Measurements from ENCODE around the gene CASQ2. TPM values are rescaled to one million over a fixed set of nuclear protein-coding genes. Genes with fewer than 3 reads are reported as not detected.

Gene CASQ2
- polyA plus RNA-seq, 2 of the 4 experiments (the other 2 are of a cell fraction) = not detected

DNA sequence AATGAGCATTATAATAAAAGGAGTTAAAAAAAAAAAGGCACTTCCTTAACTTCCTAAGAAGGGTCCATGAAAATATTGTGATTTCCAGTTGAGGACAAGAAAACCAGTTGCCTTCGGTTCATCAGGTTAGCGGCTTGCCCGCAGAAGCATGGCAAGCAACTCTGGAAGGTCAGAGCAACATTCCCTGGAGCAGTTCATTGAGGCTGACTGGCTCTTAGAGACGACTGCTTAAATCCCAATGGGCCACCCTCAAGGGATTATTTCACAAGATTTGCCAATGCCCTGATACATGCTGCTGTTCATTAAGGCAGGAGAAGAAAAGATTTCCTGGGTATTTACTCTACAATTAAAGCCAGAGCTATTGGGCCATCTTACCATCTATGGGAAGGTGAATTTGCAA, 29.0 kb upstream of the CASQ2 start:
- FAIRE-seq = no peak

GRCh38 chr1:115796897-115797296, 28.4 kb upstream of the CASQ2 start:
- H3K27ac ChIP-seq = no peak overlapping the region
- WGBS (ENCODE audit: missing lambda C conversion rate) = 40% methylated on average over 5 of the region's 5 CpGs
- no peaks in the 10 kb centered on the region for H3K9me3 ChIP-seq
- no peak for ATAC-seq
- POLR2A ChIA-PET = no interaction called here
- no peak overlapping the region for H3K4me3 ChIP-seq
- FAIRE-seq = no peak
- no peak for TF ChIP-seq KDM5A (IDR thresholded peaks at IDR 0.05)
- no peak for TF ChIP-seq RNF2 (IDR thresholded peaks at IDR 0.05; ENCODE audit: borderline replicate concordance, low read depth)
- TF ChIP-seq RAD21 (conservative IDR thresholded peaks at IDR 0.05 in 1 of 2, IDR thresholded peaks at IDR 0.05 in 1 of 2) = no peak
- CTCF ChIA-PET = interaction anchor here (1.1 kb wide), 1 partner anchor 224 kb away, joined by 4 read pairs; no protein-coding TSS in a partner anchor
- no peak for DNase-seq (ENCODE audit: low read depth in 1 of 2, low spot score in 1 of 2)
- no peaks in the 10 kb centered on the region for H3K4me1 ChIP-seq
- no peak overlapping the region for H3K4me2 ChIP-seq

More for the DNA sequence above, 29.0 kb upstream of the CASQ2 start:
- Histone ChIP-seq H3K4me2 (no peak overlapping the region), H3K9me3 (no peaks in the 10 kb centered on the region), H3K4me3 (no peak overlapping the region), H3K4me1 (no peaks in the 10 kb centered on the region), H3K27ac (no peak overlapping the region)
- ChIA-PET CTCF (no interaction called here), POLR2A (no interaction called here)
- 71% methylated on average over 4 of the region's 4 CpGs for WGBS (ENCODE audit: missing lambda C conversion rate)
- DNase-seq (ENCODE audit: low read depth in 1 of 2, low spot score in 1 of 2) (no peak), ATAC-seq (no peak)
- no peak for TF ChIP-seq ZC3H11A (IDR thresholded peaks at IDR 0.05)
- no peak for TF ChIP-seq EHMT2 (IDR thresholded peaks at IDR 0.05; ENCODE audit: low read depth)
- TF ChIP-seq ESRRA (IDR thresholded peaks at IDR 0.05; ENCODE audit: borderline replicate concordance, low read length) = no peak
- no peak for TF ChIP-seq CBX8 (IDR thresholded peaks at IDR 0.05)

DNA sequence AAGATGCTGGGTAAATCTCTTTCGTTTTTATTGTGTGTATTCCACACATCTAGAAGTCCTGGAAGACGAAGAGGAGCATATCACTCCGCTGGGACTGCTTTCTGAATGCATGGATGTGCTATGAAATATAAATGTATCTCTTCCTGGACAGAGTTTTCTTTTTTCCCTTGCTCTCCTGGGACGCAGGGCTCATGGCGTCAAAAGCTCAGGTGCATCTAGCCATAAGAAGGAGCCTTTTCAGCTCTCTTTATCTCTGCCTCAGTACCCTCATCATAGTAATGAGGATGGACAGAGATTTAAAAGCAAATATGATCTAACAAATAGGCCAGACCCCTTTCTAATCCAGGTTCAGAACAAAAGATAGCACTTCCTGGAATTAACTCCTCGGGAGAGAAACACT, 27.5 kb upstream of the CASQ2 start:
- FAIRE-seq = no peak
- no peak for TF ChIP-seq RAD21 (conservative IDR thresholded peaks at IDR 0.05 in 1 of 2, IDR thresholded peaks at IDR 0.05 in 1 of 2)
- TF ChIP-seq FOXS1 (CRISPR knock-in tag; IDR thresholded peaks at IDR 0.05) = no peak
- no peak for TF ChIP-seq CBX8 (IDR thresholded peaks at IDR 0.05)
- no peak for TF ChIP-seq ZNF302 (CRISPR knock-in tag; IDR thresholded peaks at IDR 0.05)
- TF ChIP-seq HOXA7 (CRISPR knock-in tag; IDR thresholded peaks at IDR 0.05) = no peak
- no peak for TF ChIP-seq RARB (CRISPR knock-in tag; IDR thresholded peaks at IDR 0.05)
- no peak for TF ChIP-seq NPAS2 (CRISPR knock-in tag; IDR thresholded peaks at IDR 0.05; ENCODE audit: borderline replicate concordance)
- TF ChIP-seq, protein P1, sequence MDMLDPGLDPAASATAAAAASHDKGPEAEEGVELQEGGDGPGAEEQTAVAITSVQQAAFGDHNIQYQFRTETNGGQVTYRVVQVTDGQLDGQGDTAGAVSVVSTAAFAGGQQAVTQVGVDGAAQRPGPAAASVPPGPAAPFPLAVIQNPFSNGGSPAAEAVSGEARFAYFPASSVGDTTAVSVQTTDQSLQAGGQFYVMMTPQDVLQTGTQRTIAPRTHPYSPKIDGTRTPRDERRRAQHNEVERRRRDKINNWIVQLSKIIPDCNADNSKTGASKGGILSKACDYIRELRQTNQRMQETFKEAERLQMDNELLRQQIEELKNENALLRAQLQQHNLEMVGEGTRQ (IDR thresholded peaks at IDR 0.05) = no peak
- TF ChIP-seq, protein P2, sequence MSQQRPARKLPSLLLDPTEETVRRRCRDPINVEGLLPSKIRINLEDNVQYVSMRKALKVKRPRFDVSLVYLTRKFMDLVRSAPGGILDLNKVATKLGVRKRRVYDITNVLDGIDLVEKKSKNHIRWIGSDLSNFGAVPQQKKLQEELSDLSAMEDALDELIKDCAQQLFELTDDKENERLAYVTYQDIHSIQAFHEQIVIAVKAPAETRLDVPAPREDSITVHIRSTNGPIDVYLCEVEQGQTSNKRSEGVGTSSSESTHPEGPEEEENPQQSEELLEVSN (IDR thresholded peaks at IDR 0.05; ENCODE audit: borderline replicate concordance, low read depth) = no peak
- TF ChIP-seq CHD2 (IDR thresholded peaks at IDR 0.05; ENCODE audit: low read length, partially characterized antibody) = no peak
- no peak for TF ChIP-seq POLR2A (IDR thresholded peaks at IDR 0.05; ENCODE audit: low read length)
- no peak for TF ChIP-seq RFX5 (IDR thresholded peaks at IDR 0.05)
- TF ChIP-seq POLR2AphosphoS2 (conservative IDR thresholded peaks at IDR 0.05; ENCODE audit: low read length) = no peak
- TF ChIP-seq EHF (CRISPR knock-in tag; IDR thresholded peaks at IDR 0.05) = no peak
- TF ChIP-seq NFE2L2 (conservative IDR thresholded peaks at IDR 0.05; ENCODE audit: low read length) = no peak
- no peak for TF ChIP-seq HOXB13 (CRISPR knock-in tag; IDR thresholded peaks at IDR 0.05; ENCODE audit: low read depth)
- H3K9me3 ChIP-seq = no peaks in the 10 kb centered on the region
- DNase-seq (ENCODE audit: low read depth in 1 of 2, low spot score in 1 of 2) = no peak
- no peak for ATAC-seq
- ChIA-PET CTCF (interaction anchor here (1.1 kb wide), 1 partner anchor 224 kb away, joined by 4 read pairs; no protein-coding TSS in a partner anchor), POLR2A (no interaction called here)
- no peaks in the 10 kb centered on the region for H3K4me1 ChIP-seq
- WGBS (ENCODE audit: missing lambda C conversion rate) = 49% methylated on average over 6 of the region's 6 CpGs
- no peak overlapping the region for H3K4me3 ChIP-seq
- no peak overlapping the region for H3K27ac ChIP-seq
- no peak overlapping the region for H3K4me2 ChIP-seq

All from A549 (cell line).